Esophagus muscularis mucosa (tissue), 4 donors: Measurements from ENCODE around the gene NAPB.

ENCODE experiments used
- EP300 ChIP-seq: sonication (generic); formaldehyde crosslinking; IDR thresholded peaks from one replicate; pipeline ENCODE4 v1.6.1; 2017; ENCODE audit warnings: antibody characterized with exemption
- POLR2A ChIP-seq: fragments of 450-650 bp; IDR thresholded peaks from one replicate; pipeline ENCODE4 v1.6.1; 2017; ENCODE audit warnings: antibody characterized with exemption, moderate library complexity, mild to moderate bottlenecking, low read depth
- POLR2AphosphoS5 ChIP-seq, 2 donors: sonication (generic); formaldehyde crosslinking; IDR thresholded peaks; one replicate each; pipeline ENCODE4 v1.6.1; 2017; ENCODE audit warnings: antibody characterized with exemption in 2 of 2
- TF ChIP-seq, protein P1 (sequence below), 3 experiments: fragments of 200-600 bp in 2 of 3; fragments of 450-650 bp in 1 of 3; sonication (generic) in 2 of 3; IDR thresholded peaks; one replicate each; pipeline ENCODE4 v1.5.1; 2017 to 2019; ENCODE audit warnings: antibody characterized with exemption in 3 of 3, mild to moderate bottlenecking in 2 of 3, moderate library complexity in 1 of 3

DNA sequence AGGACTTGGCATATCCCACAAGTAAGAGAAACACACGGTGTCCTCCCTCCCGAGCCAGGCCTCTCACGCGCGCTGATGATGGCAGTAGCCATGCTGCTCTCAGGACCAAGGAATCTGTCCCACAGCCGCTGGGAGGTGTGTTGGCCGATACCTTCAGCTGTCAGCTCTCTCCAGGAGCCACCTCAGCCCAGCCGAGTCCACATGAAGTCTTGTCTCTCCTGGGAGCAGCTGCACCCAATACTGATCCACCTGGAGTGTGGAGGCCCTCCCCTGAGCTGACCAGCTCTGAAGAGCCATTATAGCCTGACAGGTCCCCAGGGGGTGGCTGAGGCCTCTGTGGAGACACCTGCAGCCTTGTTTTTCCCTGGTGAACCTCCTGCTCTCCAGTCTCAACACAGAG, 94.5 kb downstream of the NAPB start:
- TF ChIP-seq, protein P1, sequence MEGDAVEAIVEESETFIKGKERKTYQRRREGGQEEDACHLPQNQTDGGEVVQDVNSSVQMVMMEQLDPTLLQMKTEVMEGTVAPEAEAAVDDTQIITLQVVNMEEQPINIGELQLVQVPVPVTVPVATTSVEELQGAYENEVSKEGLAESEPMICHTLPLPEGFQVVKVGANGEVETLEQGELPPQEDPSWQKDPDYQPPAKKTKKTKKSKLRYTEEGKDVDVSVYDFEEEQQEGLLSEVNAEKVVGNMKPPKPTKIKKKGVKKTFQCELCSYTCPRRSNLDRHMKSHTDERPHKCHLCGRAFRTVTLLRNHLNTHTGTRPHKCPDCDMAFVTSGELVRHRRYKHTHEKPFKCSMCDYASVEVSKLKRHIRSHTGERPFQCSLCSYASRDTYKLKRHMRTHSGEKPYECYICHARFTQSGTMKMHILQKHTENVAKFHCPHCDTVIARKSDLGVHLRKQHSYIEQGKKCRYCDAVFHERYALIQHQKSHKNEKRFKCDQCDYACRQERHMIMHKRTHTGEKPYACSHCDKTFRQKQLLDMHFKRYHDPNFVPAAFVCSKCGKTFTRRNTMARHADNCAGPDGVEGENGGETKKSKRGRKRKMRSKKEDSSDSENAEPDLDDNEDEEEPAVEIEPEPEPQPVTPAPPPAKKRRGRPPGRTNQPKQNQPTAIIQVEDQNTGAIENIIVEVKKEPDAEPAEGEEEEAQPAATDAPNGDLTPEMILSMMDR (IDR thresholded peaks at IDR 0.05) = no peak
- TF ChIP-seq POLR2AphosphoS5 (IDR thresholded peaks at IDR 0.05) = no peak
- TF ChIP-seq POLR2A = no peak
- no peak for TF ChIP-seq EP300
